GM12878 (cell line): ENCODE data around the gene PDE3B. TPM values are rescaled to one million over a fixed set of nuclear protein-coding genes. Genes with fewer than 3 reads are reported as not detected.

Source experiments
- ATAC-seq: fragments of 200-7000 bp; cut with Tn5 transposase; 3 replicates; pipeline ENCODE4 v1.9.1; 2020; ENCODE audit warnings: mild to moderate bottlenecking, moderate library complexity
- BruUV-seq: library from RNA; stranded (reverse); fragments of 400-500 nt; replicated peaks from 2 replicates; lab custom pipeline; 2021; lab: Mats Ljungman, UMichigan
- CTCF ChIA-PET: fragments of 300-600 bp; sonication (Branson Sonifier 250); formaldehyde crosslinking; extraction: SDS; loops from one replicate; lab custom pipeline; 2021; ENCODE audit warnings: inconsistent platforms; lab: Yijun Ruan, JAX
- POLR2A ChIA-PET: fragments of 350-600 bp; formaldehyde crosslinking; extraction: SDS; loops from one replicate; lab custom pipeline; 2021; ENCODE audit warnings: inconsistent platforms; lab: Charles Lee
- RAD21 ChIA-PET: fragments of 300-600 bp; sonication (Branson Sonifier 250); formaldehyde crosslinking; loops from one replicate; lab custom pipeline; 2023; ENCODE audit warnings: antibody characterized with exemption; ENCODE audit not compliant: unreplicated experiment; lab: Charles Lee
- SMC1A ChIA-PET: fragments of 300-600 bp; sonication (Branson Sonifier 250); formaldehyde crosslinking; loops from one replicate; lab custom pipeline; 2023; ENCODE audit not compliant: unreplicated experiment, uncharacterized antibody; lab: Charles Lee
- DNase-seq: peaks from one replicate; pipeline ENCODE4 v3.0.0-alpha.2; 2011; ENCODE audit warnings: low read depth, low spot score
- FAIRE-seq: peaks from 3 replicates; lab custom pipeline; 2011; peaks lifted over from hg19 to GRCh38; lab: Jason Lieb, UNC
- H2AFZ ChIP-seq: 2 replicates; pipeline ENCODE4 v1.6.0; 2011; ENCODE audit warnings: low read depth, low read length, control low read depth; ENCODE audit not compliant: control insufficient read depth
- H3K27ac ChIP-seq: 2 replicates; pipeline ENCODE4 v1.5.1; 2011; ENCODE audit warnings: control low read depth; ENCODE audit not compliant: control insufficient read depth, insufficient read depth
- H3K27me3 ChIP-seq, 2 experiments: replicated peaks in 1 of 2; 2 replicates each; pipeline versions ENCODE4 v1.6.0 to v1.6.1; 2011; ENCODE audit warnings: low read length in 1 of 2; ENCODE audit not compliant: control insufficient read depth in 2 of 2, insufficient read depth in 2 of 2
- H3K36me3 ChIP-seq, 2 experiments: 2 replicates each; pipeline ENCODE4 v1.5.1; 2011; ENCODE audit warnings: low read length in 1 of 2; ENCODE audit not compliant: control insufficient read depth in 2 of 2, insufficient read depth in 2 of 2
- H3K4me1 ChIP-seq: 2 replicates; pipeline ENCODE4 v1.6.1; 2011; ENCODE audit warnings: mild to moderate bottlenecking, low read length, moderate library complexity, mixed read lengths; ENCODE audit not compliant: control insufficient read depth, insufficient read depth
- H3K4me2 ChIP-seq: 2 replicates; pipeline ENCODE4 v1.6.0; 2011; ENCODE audit warnings: control low read depth; ENCODE audit not compliant: control insufficient read depth, insufficient read depth
- H3K4me3 ChIP-seq: fragments of 200-600 bp; sonication (generic); 2 replicates; pipeline ENCODE4 v1.5.1; 2016
- H3K79me2 ChIP-seq: 2 replicates; pipeline ENCODE4 v1.6.0; 2011; ENCODE audit warnings: low read length; ENCODE audit not compliant: control insufficient read depth, insufficient read depth
- H3K9ac ChIP-seq: 2 replicates; pipeline ENCODE4 v1.8.0; 2011; ENCODE audit warnings: low read length, control low read depth, mixed read lengths; ENCODE audit not compliant: control insufficient read depth, insufficient read depth
- H3K9me3 ChIP-seq: replicated peaks from 3 replicates; pipeline ENCODE4 v1.5.1; 2011; ENCODE audit warnings: mild to moderate bottlenecking, low read length; ENCODE audit not compliant: control insufficient read depth, insufficient read depth
- H4K20me1 ChIP-seq: 2 replicates; pipeline ENCODE4 v1.6.0; 2011; ENCODE audit not compliant: control insufficient read depth, insufficient read depth
- BCL11A ChIP-seq: IDR thresholded peaks from 2 replicates; pipeline ENCODE4 v1.6.1; 2011; ENCODE audit warnings: low read depth, low read length
- EGR1 ChIP-seq, 2 experiments: IDR thresholded peaks; 1 replicate in 1 of 2; 2 replicates in 1 of 2; pipeline ENCODE4 v1.6.1; 2011 to 2012; ENCODE audit warnings: low read depth in 2 of 2, low read length in 2 of 2, borderline replicate concordance in 1 of 2, mild to moderate bottlenecking in 1 of 2, moderate library complexity in 1 of 2
- FOS ChIP-seq: IDR thresholded peaks from 3 replicates; pipeline ENCODE4 v1.6.1; 2011; ENCODE audit warnings: borderline replicate concordance; ENCODE audit not compliant: insufficient read length; ENCODE audit errors: extremely low read depth
- HDAC2 ChIP-seq: fragments of 200-600 bp; sonication (generic); IDR thresholded peaks from 2 replicates; pipeline ENCODE4 v1.6.1; 2017
- KLF5 ChIP-seq: fragments of 450-650 bp; IDR thresholded peaks from 2 replicates; pipeline ENCODE4 v1.6.1; 2014; ENCODE audit warnings: mild to moderate bottlenecking; ENCODE audit not compliant: partially characterized antibody
- ZNF384 ChIP-seq: IDR thresholded peaks from 2 replicates; pipeline ENCODE4 v1.6.1; 2012; ENCODE audit warnings: low read depth, mild to moderate bottlenecking, low read length, improper control_type of control experiment, borderline replicate concordance
- in situ Hi-C: fragments of 300-500 bp; cut with MboI; formaldehyde crosslinking; loops from 9 replicates; pipeline ENCODE4 v1.14.3; 2018; ENCODE audit warnings: mixed read lengths
- intact Hi-C: fragments of 100-400 bp; cut with micrococcal nuclease; formaldehyde crosslinking; loops from one replicate; pipeline ENCODE4 v1.14.2; 2022; ENCODE audit not compliant: unreplicated experiment
- polyA plus RNA-seq, 11 experiments: library from polyadenylated mRNA; depleted of rRNA in 4 of 11; unstranded in 6 of 11; stranded (reverse) in 5 of 11; fragments of >200 nt; fragmentation: Nextera tagmentation in 4 of 11; fragmentation: Illumina TruSeq in 1 of 11; extraction: Ambion mirVana in 4 of 11; extraction: Trizol in 1 of 11; gene quantifications; 1 replicate in 1 of 11; 2 replicates in 10 of 11; pipeline versions ENCODE4 v1.2.1 to v1.2.3, GENCODE V29; 2011 to 2016; ENCODE audit warnings: inconsistent platforms in 2 of 11, missing spikeins in 2 of 11, low read depth in 1 of 11
- total RNA-seq, 4 experiments: library from RNA; depleted of rRNA in 3 of 4; stranded (reverse); fragments of >200 nt in 3 of 4; fragmentation: Illumina TruSeq in 1 of 4; extraction: Trizol in 1 of 4; gene quantifications; 2 replicates each; pipeline versions ENCODE4 v1.2.1 to v1.2.3, GENCODE V29; 2013 to 2021
- TF ChIP-seq, protein P1 (sequence below): fragments of 450-650 bp; formaldehyde crosslinking; IDR thresholded peaks from 2 replicates; pipeline ENCODE4 v1.5.0; 2022; ENCODE audit warnings: mild to moderate bottlenecking, missing genetic modification characterization
- TF ChIP-seq, protein P2 (sequence below): fragments of 450-650 bp; IDR thresholded peaks from 2 replicates; pipeline ENCODE4 v1.6.1; 2017; ENCODE audit warnings: mild to moderate bottlenecking
- TF ChIP-seq, protein P3 (sequence below): fragments of 450-650 bp; IDR thresholded peaks from 2 replicates; pipeline ENCODE4 v1.6.1; 2016; ENCODE audit warnings: mild to moderate bottlenecking, moderate library complexity, borderline replicate concordance
- TF ChIP-seq, protein P4 (sequence below): IDR thresholded peaks from 2 replicates; pipeline ENCODE4 v1.6.1; 2011; ENCODE audit warnings: borderline replicate concordance, low read depth, mild to moderate bottlenecking, moderate library complexity, mixed read lengths, low read length; ENCODE audit not compliant: insufficient read depth; ENCODE audit errors: extremely low read length

Gene PDE3B
- total and polyA plus RNA-seq, 10 of the 15 experiments (the other 5 are each of a cell fraction or from before 2014, with no cell fraction given) = 0.04 to 3.1 (median 1.9) TPM

DNA sequence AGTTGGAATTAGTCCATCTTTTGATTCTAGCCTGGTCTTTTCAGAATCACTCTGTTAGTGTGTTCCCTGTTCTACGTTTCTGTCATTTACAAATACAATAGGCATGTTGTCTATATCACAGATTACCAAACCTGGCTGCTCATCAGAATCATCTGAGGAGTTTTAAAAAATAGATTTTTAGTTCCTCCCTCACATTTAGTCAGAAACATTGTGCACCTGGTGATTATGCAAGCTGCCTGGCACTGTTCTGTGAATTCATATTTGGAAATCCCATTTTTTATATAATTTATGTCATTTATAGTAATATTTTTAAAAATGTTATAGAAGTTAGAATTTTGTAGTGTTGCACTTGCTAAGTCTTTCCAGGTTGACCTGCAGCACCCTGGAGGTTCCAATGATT lies 107.3 kb downstream of the PDE3B start (continued):
- TF ChIP-seq, protein P1, sequence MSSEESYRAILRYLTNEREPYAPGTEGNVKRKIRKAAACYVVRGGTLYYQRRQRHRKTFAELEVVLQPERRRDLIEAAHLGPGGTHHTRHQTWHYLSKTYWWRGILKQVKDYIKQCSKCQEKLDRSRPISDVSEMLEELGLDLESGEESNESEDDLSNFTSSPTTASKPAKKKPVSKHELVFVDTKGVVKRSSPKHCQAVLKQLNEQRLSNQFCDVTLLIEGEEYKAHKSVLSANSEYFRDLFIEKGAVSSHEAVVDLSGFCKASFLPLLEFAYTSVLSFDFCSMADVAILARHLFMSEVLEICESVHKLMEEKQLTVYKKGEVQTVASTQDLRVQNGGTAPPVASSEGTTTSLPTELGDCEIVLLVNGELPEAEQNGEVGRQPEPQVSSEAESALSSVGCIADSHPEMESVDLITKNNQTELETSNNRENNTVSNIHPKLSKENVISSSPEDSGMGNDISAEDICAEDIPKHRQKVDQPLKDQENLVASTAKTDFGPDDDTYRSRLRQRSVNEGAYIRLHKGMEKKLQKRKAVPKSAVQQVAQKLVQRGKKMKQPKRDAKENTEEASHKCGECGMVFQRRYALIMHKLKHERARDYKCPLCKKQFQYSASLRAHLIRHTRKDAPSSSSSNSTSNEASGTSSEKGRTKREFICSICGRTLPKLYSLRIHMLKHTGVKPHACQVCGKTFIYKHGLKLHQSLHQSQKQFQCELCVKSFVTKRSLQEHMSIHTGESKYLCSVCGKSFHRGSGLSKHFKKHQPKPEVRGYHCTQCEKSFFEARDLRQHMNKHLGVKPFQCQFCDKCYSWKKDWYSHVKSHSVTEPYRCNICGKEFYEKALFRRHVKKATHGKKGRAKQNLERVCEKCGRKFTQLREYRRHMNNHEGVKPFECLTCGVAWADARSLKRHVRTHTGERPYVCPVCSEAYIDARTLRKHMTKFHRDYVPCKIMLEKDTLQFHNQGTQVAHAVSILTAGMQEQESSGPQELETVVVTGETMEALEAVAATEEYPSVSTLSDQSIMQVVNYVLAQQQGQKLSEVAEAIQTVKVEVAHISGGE = no peak
- TF ChIP-seq, all 136 proteins: peak for 0

DNA sequence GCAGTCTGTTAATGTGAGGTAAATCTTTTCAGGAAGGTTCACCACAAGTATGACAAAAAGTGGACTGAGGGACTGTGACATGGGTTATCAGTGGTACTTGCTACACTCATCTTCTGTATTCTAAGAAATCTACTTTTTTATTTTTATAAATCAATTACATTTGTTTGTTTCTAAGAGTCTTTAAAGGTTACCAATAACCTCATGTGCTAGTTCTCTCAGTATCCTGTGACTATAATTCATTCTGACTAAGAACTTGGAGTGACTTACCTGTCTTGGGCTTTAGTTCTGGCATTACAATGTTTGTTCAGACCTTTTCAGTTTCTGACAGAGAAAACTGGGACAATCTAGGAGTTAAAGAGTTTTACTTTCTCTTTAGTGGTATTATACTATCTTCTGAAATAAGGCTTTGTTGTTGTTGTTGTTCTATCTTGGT lies 108.4 kb downstream of the PDE3B start:
- Histone ChIP-seq H3K4me3 (no peak overlapping the region), H3K9ac (no peak overlapping the region), H3K27me3 (no peaks in the 10 kb centered on the region; a peak in 1 of 4 replicates), H3K79me2 (no peaks in the 10 kb centered on the region), H3K4me2 (no peak overlapping the region), H4K20me1 (no peaks in the 10 kb centered on the region), H3K9me3 (no peaks in the 10 kb centered on the region), H3K36me3 (no peaks in the 10 kb centered on the region), H3K27ac (no peak overlapping the region), H3K4me1 (no peaks in the 10 kb centered on the region), H2AFZ (no peak overlapping the region)
- in situ Hi-C loops (loop anchor here (25.0 kb wide), 1 partner anchor 215 kb away; no protein-coding TSS in a partner anchor), intact Hi-C loops (no loop called here)
- ChIA-PET CTCF (no interaction called here), SMC1A (no interaction called here), POLR2A (no interaction called here), RAD21 (no interaction called here)
- BruUV-seq = no TSS peak
- no peak for ATAC-seq
- no peak for FAIRE-seq
- DNase-seq = no peak
- TF ChIP-seq, protein P2, sequence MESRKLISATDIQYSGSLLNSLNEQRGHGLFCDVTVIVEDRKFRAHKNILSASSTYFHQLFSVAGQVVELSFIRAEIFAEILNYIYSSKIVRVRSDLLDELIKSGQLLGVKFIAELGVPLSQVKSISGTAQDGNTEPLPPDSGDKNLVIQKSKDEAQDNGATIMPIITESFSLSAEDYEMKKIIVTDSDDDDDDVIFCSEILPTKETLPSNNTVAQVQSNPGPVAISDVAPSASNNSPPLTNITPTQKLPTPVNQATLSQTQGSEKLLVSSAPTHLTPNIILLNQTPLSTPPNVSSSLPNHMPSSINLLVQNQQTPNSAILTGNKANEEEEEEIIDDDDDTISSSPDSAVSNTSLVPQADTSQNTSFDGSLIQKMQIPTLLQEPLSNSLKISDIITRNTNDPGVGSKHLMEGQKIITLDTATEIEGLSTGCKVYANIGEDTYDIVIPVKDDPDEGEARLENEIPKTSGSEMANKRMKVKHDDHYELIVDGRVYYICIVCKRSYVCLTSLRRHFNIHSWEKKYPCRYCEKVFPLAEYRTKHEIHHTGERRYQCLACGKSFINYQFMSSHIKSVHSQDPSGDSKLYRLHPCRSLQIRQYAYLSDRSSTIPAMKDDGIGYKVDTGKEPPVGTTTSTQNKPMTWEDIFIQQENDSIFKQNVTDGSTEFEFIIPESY = no peak
- TF ChIP-seq KLF5 = no peak
- TF ChIP-seq, protein P3, sequence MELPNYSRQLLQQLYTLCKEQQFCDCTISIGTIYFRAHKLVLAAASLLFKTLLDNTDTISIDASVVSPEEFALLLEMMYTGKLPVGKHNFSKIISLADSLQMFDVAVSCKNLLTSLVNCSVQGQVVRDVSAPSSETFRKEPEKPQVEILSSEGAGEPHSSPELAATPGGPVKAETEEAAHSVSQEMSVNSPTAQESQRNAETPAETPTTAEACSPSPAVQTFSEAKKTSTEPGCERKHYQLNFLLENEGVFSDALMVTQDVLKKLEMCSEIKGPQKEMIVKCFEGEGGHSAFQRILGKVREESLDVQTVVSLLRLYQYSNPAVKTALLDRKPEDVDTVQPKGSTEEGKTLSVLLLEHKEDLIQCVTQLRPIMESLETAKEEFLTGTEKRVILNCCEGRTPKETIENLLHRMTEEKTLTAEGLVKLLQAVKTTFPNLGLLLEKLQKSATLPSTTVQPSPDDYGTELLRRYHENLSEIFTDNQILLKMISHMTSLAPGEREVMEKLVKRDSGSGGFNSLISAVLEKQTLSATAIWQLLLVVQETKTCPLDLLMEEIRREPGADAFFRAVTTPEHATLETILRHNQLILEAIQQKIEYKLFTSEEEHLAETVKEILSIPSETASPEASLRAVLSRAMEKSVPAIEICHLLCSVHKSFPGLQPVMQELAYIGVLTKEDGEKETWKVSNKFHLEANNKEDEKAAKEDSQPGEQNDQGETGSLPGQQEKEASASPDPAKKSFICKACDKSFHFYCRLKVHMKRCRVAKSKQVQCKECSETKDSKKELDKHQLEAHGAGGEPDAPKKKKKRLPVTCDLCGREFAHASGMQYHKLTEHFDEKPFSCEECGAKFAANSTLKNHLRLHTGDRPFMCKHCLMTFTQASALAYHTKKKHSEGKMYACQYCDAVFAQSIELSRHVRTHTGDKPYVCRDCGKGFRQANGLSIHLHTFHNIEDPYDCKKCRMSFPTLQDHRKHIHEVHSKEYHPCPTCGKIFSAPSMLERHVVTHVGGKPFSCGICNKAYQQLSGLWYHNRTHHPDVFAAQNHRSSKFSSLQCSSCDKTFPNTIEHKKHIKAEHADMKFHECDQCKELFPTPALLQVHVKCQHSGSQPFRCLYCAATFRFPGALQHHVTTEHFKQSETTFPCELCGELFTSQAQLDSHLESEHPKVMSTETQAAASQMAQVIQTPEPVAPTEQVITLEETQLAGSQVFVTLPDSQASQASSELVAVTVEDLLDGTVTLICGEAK = no peak
- no peak for TF ChIP-seq HDAC2
- TF ChIP-seq FOS = no peak
- TF ChIP-seq EGR1 (IDR thresholded peaks at IDR 0.05; ENCODE audit: borderline replicate concordance in 1 of 2, low read depth in 2 of 2, low read length in 2 of 2) = no peak
- TF ChIP-seq, protein P4, sequence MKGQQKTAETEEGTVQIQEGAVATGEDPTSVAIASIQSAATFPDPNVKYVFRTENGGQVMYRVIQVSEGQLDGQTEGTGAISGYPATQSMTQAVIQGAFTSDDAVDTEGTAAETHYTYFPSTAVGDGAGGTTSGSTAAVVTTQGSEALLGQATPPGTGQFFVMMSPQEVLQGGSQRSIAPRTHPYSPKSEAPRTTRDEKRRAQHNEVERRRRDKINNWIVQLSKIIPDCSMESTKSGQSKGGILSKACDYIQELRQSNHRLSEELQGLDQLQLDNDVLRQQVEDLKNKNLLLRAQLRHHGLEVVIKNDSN = no peak
- TF ChIP-seq ZNF384 = no peak
- no peak for TF ChIP-seq BCL11A
